ENCODE measurements around the gene B3GNT2. TPM values are rescaled to one million over a fixed set of nuclear protein-coding genes. Genes with fewer than 3 reads are reported as not detected.

B3GNT2 gene
- total and polyA plus RNA-seq, 2 of the 4 experiments (the other 2 are of a cell fraction): 5.0 to 11.1 TPM

GRCh38 chr2:62265106-62265505, 69.2 kb downstream of the B3GNT2 start:
- TF ChIP-seq CTCF (conservative IDR thresholded peaks at IDR 0.05; ENCODE audit: low read depth, low read length) (no peak), MAZ (IDR thresholded peaks at IDR 0.05; ENCODE audit: borderline replicate concordance, low read depth, low read length) (no peak), RFX5 (IDR thresholded peaks at IDR 0.05; ENCODE audit: low read depth, low read length) (no peak), MAFK (IDR thresholded peaks at IDR 0.05; ENCODE audit: low read depth, low read length) (peak; percentile 84)
- ATAC-seq (ENCODE audit: low read depth): no peak
- Histone ChIP-seq H3K9ac (ENCODE audit: low read depth, low read length) (no peak overlapping the region), H2BK120ac (ENCODE audit: low read depth, low read length) (no peak overlapping the region), H3K23ac (ENCODE audit: low read depth, low read length) (no peak overlapping the region), H3K18ac (ENCODE audit: low read depth, low read length) (no peak overlapping the region), H4K8ac (ENCODE audit: low read depth in 2 of 2, low read length in 2 of 2) (no peak overlapping the region), H4K20me1 (ENCODE audit: insufficient read depth, low read length) (no peaks in the 10 kb centered on the region), H4K5ac (ENCODE audit: low read depth, low read length) (no peak overlapping the region), H3K4me1 (ENCODE audit: control insufficient read depth, insufficient read depth, low read length) (peaks cover 2% of the 10 kb centered on the region; the same call in 1 of the 2 replicates), H2BK15ac (ENCODE audit: low read depth, low read length) (no peak overlapping the region), H3K56ac (ENCODE audit: extremely low read depth, insufficient read depth, low read length) (no peak overlapping the region), H3K36me3 (ENCODE audit: control insufficient read depth, insufficient read depth, low read length) (no peaks in the 10 kb centered on the region), H3K4me2 (ENCODE audit: low read depth, low read length) (no peak overlapping the region), H3K14ac (replicated peaks; ENCODE audit: low read depth, low read length) (no peak overlapping the region), H2BK20ac (ENCODE audit: low read depth, low read length) (no peak overlapping the region), H3K27me3 (ENCODE audit: control insufficient read depth, insufficient read depth, low read length) (no peaks in the 10 kb centered on the region), H2BK5ac (ENCODE audit: low read depth, low read length, poor library complexity, severe bottlenecking) (no peak overlapping the region), H2AK5ac (ENCODE audit: low read depth, low read length) (no peak overlapping the region), H3K27ac (ENCODE audit: insufficient read depth, low read length) (no peak overlapping the region), H2AFZ (replicated peaks; ENCODE audit: low read length, poor library complexity) (no peak overlapping the region), H3K9me3 (ENCODE audit: control insufficient read depth, insufficient read depth, low read length) (no peaks in the 10 kb centered on the region), H3K79me1 (ENCODE audit: low read depth in 1 of 2, low read length in 2 of 2) (no peaks in the 10 kb centered on the region), H3K4ac (ENCODE audit: low read depth, low read length) (no peak overlapping the region), H4K91ac (ENCODE audit: insufficient read depth, low read depth, low read length) (no peak overlapping the region), H3K4me3 (ENCODE audit: insufficient read depth, low read depth, low read length) (no peak overlapping the region), H2AK9ac (replicated peaks; ENCODE audit: low read depth, low read length, poor library complexity) (no peak overlapping the region), H3K9me1 (ENCODE audit: insufficient read depth, low read length) (no peaks in the 10 kb centered on the region)
- DNase-seq: no peak
- WGBS, 2 experiments (ENCODE audit: extremely low coverage in 2 of 2, insufficient read length in 1 of 2): 14% methylated on average over 1 of the region's 4 CpGs; no CpG with 5 or more reads in 1 of the 2 experiments
- in situ Hi-C loops (cut with MboI; ENCODE audit: low sequenced_read_pairs): no loop called here
- dilution Hi-C loops (cut with HindIII; ENCODE audit: low sequenced_read_pairs, unreplicated experiment): no loop called here
- ChIA-PET POLR2A (ENCODE audit: unreplicated experiment) (no interaction called here), CTCF (no interaction called here)
- no TSS peak for BruUV-seq (replicated peaks)
- intact Hi-C loops (cut with micrococcal nuclease): no loop called here
